ENCODE measurements around the gene TMEM132A. TPM values are rescaled to one million over a fixed set of nuclear protein-coding genes. Genes with fewer than 3 reads are reported as not detected.

Gene TMEM132A
- total RNA-seq, 1 donor from 2014 or later = 164 TPM

DNA sequence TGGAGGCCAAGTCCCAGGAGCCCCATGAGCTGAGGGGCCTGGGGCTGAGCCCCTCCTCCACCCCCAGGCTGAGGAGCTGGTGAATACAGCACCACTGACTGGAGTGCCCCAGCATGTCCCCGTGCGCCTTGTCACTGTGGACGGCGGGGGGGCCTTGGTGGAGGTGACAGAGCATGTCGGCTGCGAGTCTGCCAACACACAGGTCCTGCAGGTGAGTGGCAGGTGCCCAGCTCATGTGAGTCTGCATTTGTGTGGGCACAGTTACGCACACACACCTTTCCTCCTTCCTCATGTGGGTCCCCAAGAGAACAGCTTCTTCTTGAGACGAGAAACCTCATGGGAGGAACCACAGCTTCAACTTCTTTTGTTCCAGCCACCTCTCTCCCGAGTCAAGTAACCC, 7.7 kb downstream of the TMEM132A start:
- Mint-ChIP-seq H3K27ac (ENCODE audit: unreplicated experiment) (no peak overlapping the region), H3K4me1 (ENCODE audit: unreplicated experiment) (no peaks in the 10 kb centered on the region), H3K36me3 (ENCODE audit: low read depth, unreplicated experiment) (peaks cover 35% of the 10 kb centered on the region), H3K4me3 (ENCODE audit: unreplicated experiment) (no peak overlapping the region), H3K27me3 (ENCODE audit: unreplicated experiment) (peaks cover 8% of the 10 kb centered on the region), H3K9me3 (ENCODE audit: unreplicated experiment) (no peaks in the 10 kb centered on the region)
- DNase-seq (ENCODE audit: low spot score) = no peak
- TF ChIP-seq, protein P1, sequence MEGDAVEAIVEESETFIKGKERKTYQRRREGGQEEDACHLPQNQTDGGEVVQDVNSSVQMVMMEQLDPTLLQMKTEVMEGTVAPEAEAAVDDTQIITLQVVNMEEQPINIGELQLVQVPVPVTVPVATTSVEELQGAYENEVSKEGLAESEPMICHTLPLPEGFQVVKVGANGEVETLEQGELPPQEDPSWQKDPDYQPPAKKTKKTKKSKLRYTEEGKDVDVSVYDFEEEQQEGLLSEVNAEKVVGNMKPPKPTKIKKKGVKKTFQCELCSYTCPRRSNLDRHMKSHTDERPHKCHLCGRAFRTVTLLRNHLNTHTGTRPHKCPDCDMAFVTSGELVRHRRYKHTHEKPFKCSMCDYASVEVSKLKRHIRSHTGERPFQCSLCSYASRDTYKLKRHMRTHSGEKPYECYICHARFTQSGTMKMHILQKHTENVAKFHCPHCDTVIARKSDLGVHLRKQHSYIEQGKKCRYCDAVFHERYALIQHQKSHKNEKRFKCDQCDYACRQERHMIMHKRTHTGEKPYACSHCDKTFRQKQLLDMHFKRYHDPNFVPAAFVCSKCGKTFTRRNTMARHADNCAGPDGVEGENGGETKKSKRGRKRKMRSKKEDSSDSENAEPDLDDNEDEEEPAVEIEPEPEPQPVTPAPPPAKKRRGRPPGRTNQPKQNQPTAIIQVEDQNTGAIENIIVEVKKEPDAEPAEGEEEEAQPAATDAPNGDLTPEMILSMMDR (IDR thresholded peaks at IDR 0.05; ENCODE audit: unreplicated experiment) = no peak

DNA sequence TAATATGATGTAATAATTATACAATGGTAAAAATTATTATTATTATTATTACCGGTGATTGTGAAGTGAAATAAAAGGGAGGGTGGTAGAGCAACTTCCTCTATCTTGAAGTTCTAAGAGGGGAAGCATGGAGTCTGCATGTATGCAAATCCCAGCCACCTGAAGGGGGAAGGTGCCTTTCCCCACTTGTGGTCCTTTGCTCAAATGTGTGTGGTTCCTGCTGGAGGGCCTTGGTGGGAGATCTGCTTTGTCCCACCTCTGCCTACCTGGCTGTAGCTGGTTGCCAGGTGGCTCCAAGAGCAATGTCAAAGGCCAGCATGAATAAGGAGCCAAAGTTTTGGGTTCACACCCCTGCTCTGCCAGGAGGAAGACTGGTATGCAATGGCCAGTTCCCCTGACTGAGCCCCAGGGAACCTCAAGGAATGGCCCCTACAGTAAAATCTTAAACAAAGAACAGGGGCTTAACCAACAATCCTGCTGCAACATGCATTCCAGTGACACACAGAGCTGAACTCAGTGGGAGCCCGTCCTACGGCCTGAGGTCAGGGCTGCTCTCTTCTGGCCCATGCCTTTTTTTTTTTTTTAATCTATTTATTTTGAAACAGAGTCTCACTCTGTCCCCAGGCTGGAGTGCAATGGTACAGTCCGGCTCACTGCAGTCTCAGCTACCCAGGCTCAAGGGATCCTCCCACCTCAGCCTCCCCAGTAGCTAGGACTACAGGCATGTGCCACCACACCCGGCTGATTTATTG, 8.5 kb downstream of the TMEM132A start:
- Mint-ChIP-seq H3K27ac (ENCODE audit: unreplicated experiment) (no peak overlapping the region), H3K36me3 (ENCODE audit: low read depth, unreplicated experiment) (peaks cover 35% of the 10 kb centered on the region), H3K4me1 (ENCODE audit: unreplicated experiment) (no peaks in the 10 kb centered on the region), H3K9me3 (ENCODE audit: unreplicated experiment) (no peaks in the 10 kb centered on the region), H3K4me3 (ENCODE audit: unreplicated experiment) (no peak overlapping the region), H3K27me3 (ENCODE audit: unreplicated experiment) (peaks cover 8% of the 10 kb centered on the region)
- TF ChIP-seq, protein P1 (IDR thresholded peaks at IDR 0.05; ENCODE audit: unreplicated experiment) = no peak
- no peak for DNase-seq (ENCODE audit: low spot score)

DNA sequence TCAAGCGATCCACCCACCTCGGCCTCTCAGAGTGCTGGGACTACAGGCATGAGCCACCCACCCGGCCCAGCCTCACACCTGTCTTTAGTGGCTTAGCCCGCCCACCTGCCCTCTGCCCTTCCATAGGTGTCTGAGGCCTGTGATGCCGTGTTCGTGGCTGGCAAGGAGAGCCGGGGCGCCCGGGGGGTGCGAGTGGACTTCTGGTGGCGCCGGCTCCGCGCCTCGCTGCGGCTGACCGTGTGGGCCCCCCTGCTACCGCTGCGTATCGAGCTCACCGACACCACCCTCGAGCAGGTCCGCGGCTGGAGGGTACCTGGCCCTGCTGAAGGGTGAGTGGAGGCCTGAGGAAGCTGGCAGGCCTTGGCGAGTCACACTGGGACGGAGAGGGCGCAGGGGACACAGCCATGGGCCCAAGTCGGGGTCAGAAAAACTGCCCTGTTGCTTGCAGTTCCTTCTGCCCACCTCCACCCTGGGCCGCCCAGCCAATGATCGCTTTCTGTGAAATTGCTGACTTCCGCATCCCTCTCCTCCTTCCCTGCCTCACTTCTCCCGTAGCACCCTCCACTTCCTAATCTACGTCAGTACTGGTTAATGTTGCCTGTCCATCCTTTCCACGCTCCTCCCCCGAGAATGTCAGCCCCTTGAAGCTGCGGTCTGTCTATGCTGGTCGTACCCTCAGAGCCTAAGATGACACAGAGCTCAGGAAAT, 9.3 kb downstream of the TMEM132A start:
- peaks cover 35% of the 10 kb centered on the region for H3K36me3 Mint-ChIP-seq (ENCODE audit: low read depth, unreplicated experiment)
- TF ChIP-seq, protein P1 (IDR thresholded peaks at IDR 0.05; ENCODE audit: unreplicated experiment) = no peak
- DNase-seq (ENCODE audit: low spot score) = no peak
- H3K9me3 Mint-ChIP-seq (ENCODE audit: unreplicated experiment) = no peaks in the 10 kb centered on the region
- peaks cover 4% of the 10 kb centered on the region for H3K4me1 Mint-ChIP-seq (ENCODE audit: unreplicated experiment)
- no peak overlapping the region for H3K27ac Mint-ChIP-seq (ENCODE audit: unreplicated experiment)
- H3K4me3 Mint-ChIP-seq (ENCODE audit: unreplicated experiment) = peak overlapping the region; percentile 11
- peaks cover 10% of the 10 kb centered on the region for H3K27me3 Mint-ChIP-seq (ENCODE audit: unreplicated experiment)

DNA sequence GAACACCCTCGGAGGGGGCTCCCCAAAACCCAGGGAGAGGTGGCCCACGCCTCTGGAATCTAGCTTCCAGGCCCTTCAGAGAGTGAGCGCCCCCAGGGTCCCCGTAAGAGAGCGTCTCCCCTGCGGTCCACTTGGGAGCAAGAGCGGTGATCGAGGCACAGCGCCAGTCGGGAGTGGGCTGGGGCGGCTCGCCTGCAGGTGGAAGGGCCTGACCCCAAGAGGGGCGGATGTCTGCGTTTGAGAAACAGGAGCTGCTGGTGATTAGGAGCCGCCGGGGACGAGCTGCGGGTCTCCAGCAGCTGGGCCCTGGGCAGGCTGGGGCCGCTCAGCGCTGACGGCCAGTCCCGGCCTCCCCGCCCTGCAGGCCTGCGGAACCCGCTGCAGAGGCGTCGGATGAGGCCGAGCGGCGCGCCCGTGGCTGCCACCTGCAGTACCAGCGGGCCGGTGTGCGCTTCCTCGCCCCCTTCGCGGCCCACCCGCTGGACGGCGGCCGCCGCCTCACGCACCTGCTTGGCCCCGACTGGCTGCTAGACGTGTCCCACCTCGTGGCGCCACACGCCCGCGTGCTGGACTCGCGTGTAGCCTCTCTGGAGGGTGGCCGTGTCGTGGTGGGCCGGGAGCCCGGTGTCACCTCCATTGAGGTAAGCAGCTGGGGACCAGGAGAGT, 10.0 kb downstream of the TMEM132A start:
- Mint-ChIP-seq H3K36me3 (ENCODE audit: low read depth, unreplicated experiment) (peaks cover 32% of the 10 kb centered on the region), H3K9me3 (ENCODE audit: unreplicated experiment) (no peaks in the 10 kb centered on the region), H3K4me3 (ENCODE audit: unreplicated experiment) (no peak overlapping the region), H3K27me3 (ENCODE audit: unreplicated experiment) (peaks cover 11% of the 10 kb centered on the region), H3K27ac (ENCODE audit: unreplicated experiment) (no peak overlapping the region), H3K4me1 (ENCODE audit: unreplicated experiment) (peaks cover 4% of the 10 kb centered on the region)
- DNase-seq (ENCODE audit: low spot score) = no peak
- TF ChIP-seq, protein P1 (IDR thresholded peaks at IDR 0.05; ENCODE audit: unreplicated experiment) = no peak

Data from endothelial cell (in vitro differentiated cells).